ENCODE data around the gene CD4. TPM values are rescaled to one million over a fixed set of nuclear protein-coding genes. Genes with fewer than 3 reads are reported as not detected.

Gene CD4
- total and polyA plus RNA-seq, 2 donors (not counting 3 experiments of a cell fraction or from before 2014, with no cell fraction given) = not detected

GRCh38 chr12:6767353-6768319, 21.7 kb upstream of the CD4 start:
- peak overlapping the region; percentile 68 for H3K4me2 ChIP-seq (ENCODE audit: insufficient read depth, low read length)
- dilution Hi-C loops (cut with MboI; ENCODE audit: extremely low pct_ligation_motif_present, low sequenced_read_pairs) (no loop called here), intact Hi-C loops (cut with micrococcal nuclease) (loop anchor here (1.0 to 2.0 kb wide), 2 partner anchors 12 to 161 kb away; partner anchors contain the start of gene CHD4)
- CTCF ChIA-PET = interaction anchor here (1.0 to 8.4 kb wide), 16 partner anchors 10 to 162 kb away, joined by 3 to 234 read pairs (median 6); partner anchors contain the start of genes GPR162, MLF2 and USP5
- H2AFZ ChIP-seq (ENCODE audit: low read depth, low read length) = peak overlapping the region; percentile 14
- DNase-seq (ENCODE audit: low read depth, low spot score) = peak; percentile 32
- peak overlapping the region; percentile 66 for H3K9ac ChIP-seq (replicated peaks; ENCODE audit: extremely low read depth, insufficient read depth, low read length)
- peaks cover 32% of the 10 kb centered on the region for H3K79me2 ChIP-seq (ENCODE audit: control insufficient read depth, insufficient read depth, low read length)
- BruUV-seq (replicated peaks) = TSS peak; percentile 1
- POLR2A ChIA-PET = interaction anchor here (0.6 to 2.5 kb wide), 6 partner anchors 10 to 79 kb away, joined by 4 to 43 read pairs (median 12); partner anchors contain the start of genes COPS7A, GPR162, MLF2 and ZNF384
- FAIRE-seq = peak; percentile 75
- no peaks in the 10 kb centered on the region for H4K20me1 ChIP-seq (replicated peaks; ENCODE audit: control insufficient read depth, extremely low read depth, insufficient read depth, low read length)
- no peaks in the 10 kb centered on the region for H3K9me3 ChIP-seq (replicated peaks; ENCODE audit: control insufficient read depth, insufficient read depth, low read length)
- no peaks in the 10 kb centered on the region for H3K27me3 ChIP-seq (ENCODE audit: control insufficient read depth in 2 of 2, insufficient read depth in 2 of 2, low read length in 2 of 2)
- peaks cover 38% of the 10 kb centered on the region for H3K4me1 ChIP-seq (ENCODE audit: control insufficient read depth, extremely low read depth, insufficient read depth, low read length)
- H3K4me3 ChIP-seq (replicated peaks in 1 of 3; ENCODE audit: insufficient read depth in 1 of 3, low read depth in 1 of 3, low read length in 3 of 3) = peak overlapping the region; percentile 70 to 91 (median 89)
- H3K36me3 ChIP-seq (ENCODE audit: control insufficient read depth in 2 of 2, extremely low read depth in 1 of 2, insufficient read depth in 2 of 2, low read length in 2 of 2) = peaks cover 0 to 23% of the 10 kb centered on the region in 2 experiments
- H3K9me1 ChIP-seq (replicated peaks; ENCODE audit: control insufficient read depth, extremely low read depth, insufficient read depth, low read length) = no peaks in the 10 kb centered on the region
- peak overlapping the region; percentile 36 for H3K27ac ChIP-seq (ENCODE audit: insufficient read depth, low read depth, low read length)
- TF ChIP-seq POLR2A (IDR thresholded peaks at IDR 0.05; ENCODE audit: low read depth, low read length) = peak; percentile 19
- no peak for TF ChIP-seq GATA2 (IDR thresholded peaks at IDR 0.05; ENCODE audit: insufficient read depth, insufficient read length, low read depth, low read length)

GRCh38 chr12:6768437-6768914, 20.9 kb upstream of the CD4 start:
- no peak for TF ChIP-seq CTCF (IDR thresholded peaks at IDR 0.05; ENCODE audit: extremely low read depth in 1 of 2, insufficient read depth in 1 of 2, low read depth in 1 of 2, low read length in 2 of 2)
- TF ChIP-seq MAX (IDR thresholded peaks at IDR 0.05; ENCODE audit: insufficient read depth, insufficient read length) = no peak
- no peak for TF ChIP-seq POLR2AphosphoS5 (IDR thresholded peaks at IDR 0.05; ENCODE audit: insufficient read depth, low read depth, low read length)
- no peak for TF ChIP-seq FOS (IDR thresholded peaks at IDR 0.05; ENCODE audit: borderline replicate concordance, insufficient read depth, low read length)
- no peak for TF ChIP-seq EZH2 (IDR thresholded peaks at IDR 0.05; ENCODE audit: borderline replicate concordance, low read depth, low read length, severe bottlenecking)
- no peak for TF ChIP-seq GATA2 (IDR thresholded peaks at IDR 0.05; ENCODE audit: insufficient read depth, insufficient read length, low read depth, low read length)
- TF ChIP-seq MYC (IDR thresholded peaks at IDR 0.05; ENCODE audit: low read depth, low read length) = no peak
- TF ChIP-seq POLR2A (IDR thresholded peaks at IDR 0.05; ENCODE audit: low read depth, low read length) = no peak
- TF ChIP-seq JUN (IDR thresholded peaks at IDR 0.05; ENCODE audit: borderline replicate concordance, insufficient read depth, insufficient read length, low read depth) = no peak
- CTCF ChIA-PET = interaction anchor here (4.6 to 8.4 kb wide), 2 partner anchors 10 to 15 kb away, joined by 70 to 234 read pairs; partner anchors contain the start of gene MLF2
- H3K9me3 ChIP-seq (replicated peaks; ENCODE audit: control insufficient read depth, insufficient read depth, low read length) = no peaks in the 10 kb centered on the region
- peak overlapping the region; percentile 29 for H3K9ac ChIP-seq (replicated peaks; ENCODE audit: extremely low read depth, insufficient read depth, low read length)
- no peak overlapping the region for H3K27ac ChIP-seq (ENCODE audit: insufficient read depth, low read depth, low read length)
- intact Hi-C loops (cut with micrococcal nuclease) (no loop called here), dilution Hi-C loops (cut with MboI; ENCODE audit: extremely low pct_ligation_motif_present, low sequenced_read_pairs) (no loop called here)
- H3K79me2 ChIP-seq (ENCODE audit: control insufficient read depth, insufficient read depth, low read length) = peaks cover 32% of the 10 kb centered on the region
- DNase-seq (ENCODE audit: low read depth, low spot score) (peak; percentile 33), FAIRE-seq (peak; percentile 77)
- no peaks in the 10 kb centered on the region for H4K20me1 ChIP-seq (replicated peaks; ENCODE audit: control insufficient read depth, extremely low read depth, insufficient read depth, low read length)
- peak overlapping the region; percentile 70 to 91 (median 74) for H3K4me3 ChIP-seq (replicated peaks in 1 of 3; ENCODE audit: insufficient read depth in 1 of 3, low read depth in 1 of 3, low read length in 3 of 3)
- no peaks in the 10 kb centered on the region for H3K27me3 ChIP-seq (ENCODE audit: control insufficient read depth in 2 of 2, insufficient read depth in 2 of 2, low read length in 2 of 2)
- peak overlapping the region; percentile 68 for H3K4me2 ChIP-seq (ENCODE audit: insufficient read depth, low read length)
- no TSS peak for BruUV-seq (replicated peaks)
- peaks cover 36% of the 10 kb centered on the region for H3K4me1 ChIP-seq (ENCODE audit: control insufficient read depth, extremely low read depth, insufficient read depth, low read length)
- H2AFZ ChIP-seq (ENCODE audit: low read depth, low read length) = no peak overlapping the region
- POLR2A ChIA-PET = no interaction called here
- H3K9me1 ChIP-seq (replicated peaks; ENCODE audit: control insufficient read depth, extremely low read depth, insufficient read depth, low read length) = no peaks in the 10 kb centered on the region
- peaks cover 0 to 23% of the 10 kb centered on the region in 2 experiments for H3K36me3 ChIP-seq (ENCODE audit: control insufficient read depth in 2 of 2, extremely low read depth in 1 of 2, insufficient read depth in 2 of 2, low read length in 2 of 2)
